M059J (cell line): Measurements from ENCODE around the gene PALLD. TPM values are rescaled to one million over a fixed set of nuclear protein-coding genes. Genes with fewer than 3 reads are reported as not detected.

Experiments
- DNase-seq: peaks from one replicate; pipeline ENCODE4 v3.0.0-alpha.2; 2012; ENCODE audit warnings: low read depth
- total RNA-seq: library from RNA; depleted of rRNA; stranded (reverse); fragments of >200 nt; shearing (Covaris generic); gene quantifications from 2 replicates; pipeline ENCODE4 v1.2.3, GENCODE V29; 2014

The PALLD gene
- total RNA-seq, 1 experiment from 2014 or later, result 46.0 TPM

GRCh38 chr4:168524897-168525296 is 28.0 kb downstream of the PALLD start:
- DNase-seq, result no peak

GRCh38 chr4:168527560-168527959 is 30.7 kb downstream of the PALLD start:
- no peak for DNase-seq

GRCh38 chr4:168528131-168528949 is 31.5 kb downstream of the PALLD start:
- peak; percentile 36 for DNase-seq

- no peak for DNase-seq
Measured at GRCh38 chr4:168529257-168529656, 32.4 kb downstream of the PALLD start.

- no peak for DNase-seq
Measured at GRCh38 chr4:168531305-168531704, 34.5 kb downstream of the PALLD start.

- no peak for DNase-seq
Measured at GRCh38 chr4:168534535-168534934, 37.7 kb downstream of the PALLD start.

GRCh38 chr4:168535689-168536088 is 38.8 kb downstream of the PALLD start:
- DNase-seq, result no peak

- DNase-seq, result no peak
Measured at GRCh38 chr4:168536448-168536847, 39.6 kb downstream of the PALLD start.

GRCh38 chr4:168537086-168537485 is 40.2 kb downstream of the PALLD start:
- no peak for DNase-seq

GRCh38 chr4:168537571-168537970 is 40.7 kb downstream of the PALLD start:
- no peak for DNase-seq

- DNase-seq, result no peak
Measured at GRCh38 chr4:168538632-168539031, 41.8 kb downstream of the PALLD start.

GRCh38 chr4:168540086-168540485 is 43.2 kb downstream of the PALLD start:
- peak; percentile 93 for DNase-seq

GRCh38 chr4:168540503-168541265 is 43.8 kb downstream of the PALLD start:
- peak; percentile 68 for DNase-seq

GRCh38 chr4:168541266-168541953 is 44.6 kb downstream of the PALLD start:
- peak; percentile 86 for DNase-seq

- DNase-seq, result no peak
Measured at GRCh38 chr4:168549143-168549542, 52.3 kb downstream of the PALLD start.

GRCh38 chr4:168550064-168550766 is 53.4 kb downstream of the PALLD start:
- DNase-seq, result peak; percentile 63

- peak; percentile 86 for DNase-seq
Measured at GRCh38 chr4:168551211-168551610, 54.4 kb downstream of the PALLD start.

- DNase-seq, result peak; percentile 64
Measured at GRCh38 chr4:168551945-168552695, 55.3 kb downstream of the PALLD start.

GRCh38 chr4:168553714-168554370 is 57.0 kb downstream of the PALLD start:
- no peak for DNase-seq

GRCh38 chr4:168555437-168555836 is 58.6 kb downstream of the PALLD start:
- DNase-seq, result no peak
